Left hindlimb (tissue), 1 donor: ENCODE results near the gene TATDN2.

Experiments used
- DNase-seq: peaks from one replicate; pipeline ENCODE4 v3.0.0-alpha.2; 2018

The TATDN2 gene, protein sequence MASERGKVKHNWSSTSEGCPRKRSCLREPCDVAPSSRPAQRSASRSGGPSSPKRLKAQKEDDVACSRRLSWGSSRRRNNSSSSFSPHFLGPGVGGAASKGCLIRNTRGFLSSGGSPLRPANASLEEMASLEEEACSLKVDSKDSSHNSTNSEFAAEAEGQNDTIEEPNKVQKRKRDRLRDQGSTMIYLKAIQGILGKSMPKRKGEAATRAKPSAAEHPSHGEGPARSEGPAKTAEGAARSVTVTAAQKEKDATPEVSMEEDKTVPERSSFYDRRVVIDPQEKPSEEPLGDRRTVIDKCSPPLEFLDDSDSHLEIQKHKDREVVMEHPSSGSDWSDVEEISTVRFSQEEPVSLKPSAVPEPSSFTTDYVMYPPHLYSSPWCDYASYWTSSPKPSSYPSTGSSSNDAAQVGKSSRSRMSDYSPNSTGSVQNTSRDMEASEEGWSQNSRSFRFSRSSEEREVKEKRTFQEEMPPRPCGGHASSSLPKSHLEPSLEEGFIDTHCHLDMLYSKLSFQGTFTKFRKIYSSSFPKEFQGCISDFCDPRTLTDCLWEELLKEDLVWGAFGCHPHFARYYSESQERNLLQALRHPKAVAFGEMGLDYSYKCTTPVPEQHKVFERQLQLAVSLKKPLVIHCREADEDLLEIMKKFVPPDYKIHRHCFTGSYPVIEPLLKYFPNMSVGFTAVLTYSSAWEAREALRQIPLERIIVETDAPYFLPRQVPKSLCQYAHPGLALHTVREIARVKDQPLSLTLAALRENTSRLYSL

DNA sequence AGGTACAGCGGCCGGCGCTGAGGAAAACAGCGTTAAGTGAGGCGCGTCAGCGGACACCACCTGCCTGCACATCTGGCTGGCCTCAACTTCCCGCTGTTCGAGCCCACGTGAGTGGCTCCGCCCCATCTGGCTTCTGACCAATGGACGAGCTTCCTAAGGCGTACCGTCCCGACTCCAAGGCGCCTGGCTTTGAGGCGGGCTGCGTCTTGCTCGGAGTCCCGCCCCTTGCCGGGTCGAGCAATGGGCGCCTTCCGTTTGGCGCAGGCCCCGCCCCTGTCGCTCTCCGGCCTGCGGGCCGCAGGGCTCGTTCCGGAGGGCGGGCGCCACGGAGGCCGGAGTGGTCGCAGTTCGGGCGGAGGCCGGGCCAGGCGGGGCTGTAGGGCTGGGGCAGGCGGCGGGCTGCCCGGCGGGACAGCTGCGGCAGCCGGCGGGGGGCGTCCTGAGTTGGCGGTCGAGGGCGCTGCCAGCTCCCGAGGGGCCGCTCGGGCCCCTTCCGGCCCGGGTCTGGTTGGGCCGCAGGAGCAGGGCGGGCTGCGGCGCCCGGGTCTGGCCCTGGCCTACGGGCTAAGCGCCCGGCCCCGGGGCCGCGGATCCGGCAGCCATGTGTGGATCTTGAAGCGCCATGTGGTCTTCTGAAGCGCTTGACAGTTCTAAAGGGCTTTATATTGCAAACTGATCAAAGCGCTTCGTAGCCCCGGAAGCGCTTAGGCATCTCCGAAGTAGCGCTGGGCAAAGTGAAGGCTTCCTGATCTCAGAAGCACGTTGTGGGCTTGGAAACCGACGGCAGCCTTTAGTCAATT lies at the start of gene TATDN2:
Gene TATDN2, plus strand, starts transcription at position 276 of the 800 bp plus-strand sequence. CDS start 742 bp downstream, outside the sequence.
- peak; percentile 95 for DNase-seq

DNA sequence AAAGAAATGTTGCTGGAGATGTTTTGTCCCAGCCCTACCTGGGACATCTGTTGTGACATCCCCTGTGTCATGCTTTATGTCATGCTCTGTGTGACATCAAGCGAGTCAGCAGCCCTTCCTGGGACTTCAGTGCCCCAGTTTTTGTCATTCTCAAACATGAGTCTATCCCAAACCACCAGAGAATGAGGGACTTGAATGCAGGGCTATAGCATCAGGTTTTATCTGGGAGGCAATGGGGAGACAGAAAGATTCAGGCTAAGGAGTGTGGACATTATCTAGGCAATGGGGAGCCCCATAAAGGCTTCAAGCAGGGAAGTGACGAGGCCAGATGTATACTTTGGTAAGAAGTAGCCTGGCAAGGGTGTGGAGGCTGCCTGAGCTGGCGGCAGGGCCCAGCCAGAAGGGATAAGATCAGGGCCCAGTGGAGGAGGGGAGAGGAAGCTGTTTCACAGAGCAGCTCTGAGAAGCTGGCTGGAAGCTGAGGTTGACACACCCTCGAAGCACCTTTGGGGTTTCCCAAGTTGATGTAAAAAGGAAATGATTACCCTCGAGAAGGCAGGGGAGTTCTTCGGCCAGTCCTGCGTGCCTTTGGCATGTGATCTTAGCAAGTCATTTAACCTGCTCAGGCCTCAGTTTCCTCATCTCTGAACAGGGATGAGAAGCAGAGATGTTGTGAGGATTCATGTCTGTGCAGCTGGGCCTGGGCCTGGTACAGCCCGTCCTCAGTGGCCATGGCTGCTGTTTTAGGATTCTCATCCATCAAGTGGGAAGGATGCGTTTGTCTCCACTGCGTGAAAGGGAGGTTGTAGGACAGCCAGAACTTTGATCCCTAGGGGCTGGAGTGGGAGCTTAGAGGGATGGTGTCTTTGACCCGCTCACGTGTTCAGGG lies 49.3 kb upstream of the TATDN2 start:
- DNase-seq, result no peak

DNA sequence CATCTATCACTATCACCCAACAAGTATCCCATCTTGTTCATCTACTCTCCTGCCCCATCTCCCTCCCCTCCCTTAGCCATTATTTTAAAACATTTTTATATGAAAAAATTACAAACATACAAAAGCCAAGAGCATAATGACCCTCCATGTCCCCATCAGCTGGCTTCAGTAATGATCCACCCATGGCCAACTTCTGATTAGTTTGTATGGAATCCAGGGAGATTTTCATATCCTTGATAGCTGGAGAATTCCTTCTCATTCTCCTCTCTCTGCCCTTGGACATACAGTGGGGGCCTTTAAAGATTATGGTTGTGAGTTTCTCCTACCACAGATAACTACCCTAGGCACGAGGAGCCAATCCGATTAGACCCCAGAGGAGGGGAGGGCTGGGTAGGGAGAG lies 43.3 kb upstream of the TATDN2 start:
- DNase-seq, result no peak

DNA sequence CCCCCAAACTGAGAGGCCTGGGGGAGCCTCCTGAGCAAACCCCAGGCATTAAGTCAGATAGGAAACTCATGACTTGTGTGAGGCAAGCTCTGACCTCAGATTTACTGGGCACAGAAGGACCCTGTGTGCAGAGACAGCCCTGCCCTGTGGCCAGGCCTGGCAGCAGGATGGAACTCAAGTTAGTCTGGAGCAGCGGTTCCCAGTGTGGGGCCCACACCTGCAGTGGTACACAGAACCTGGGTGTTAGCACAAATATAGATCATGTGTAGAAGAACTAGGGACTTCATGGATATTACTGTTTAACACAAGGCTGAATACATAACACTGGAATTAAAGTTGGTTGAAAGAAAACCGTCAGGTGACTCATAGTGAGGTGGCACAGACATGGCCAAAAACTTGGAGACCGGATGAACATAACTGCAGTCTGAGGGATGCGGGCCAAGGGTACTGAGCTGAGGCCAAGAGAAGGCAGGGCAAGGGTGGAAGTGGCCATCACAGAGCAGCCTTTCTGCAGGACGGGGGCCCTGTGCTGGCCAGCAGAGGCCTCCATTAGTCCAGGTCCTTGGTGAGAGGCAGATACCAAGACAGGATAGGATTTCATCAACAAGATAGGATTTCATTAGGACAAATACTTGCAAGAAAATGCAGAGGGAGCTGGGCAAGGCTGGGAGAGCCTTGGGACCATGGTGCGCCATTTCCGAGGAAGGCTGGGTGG lies 42.7 kb upstream of the TATDN2 start:
- peak; percentile 44 for DNase-seq

DNA sequence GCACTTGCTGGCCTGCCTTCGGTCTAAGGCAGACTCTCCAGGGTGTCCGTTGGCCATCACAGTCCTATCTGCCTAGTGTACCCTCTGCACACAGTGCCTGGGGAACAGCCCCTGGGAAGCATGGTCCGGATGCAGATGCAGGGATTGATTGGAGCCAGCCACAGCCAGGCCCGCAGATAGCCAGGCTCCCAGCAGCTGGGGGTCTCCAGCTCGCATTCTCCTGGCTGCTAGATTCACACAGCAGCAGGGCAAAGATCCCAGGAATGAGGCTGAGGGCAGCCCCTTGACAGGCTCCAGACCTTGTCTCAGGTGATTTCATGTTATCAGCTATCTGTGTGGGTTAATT lies 42.1 kb upstream of the TATDN2 start:
- no peak for DNase-seq

DNA sequence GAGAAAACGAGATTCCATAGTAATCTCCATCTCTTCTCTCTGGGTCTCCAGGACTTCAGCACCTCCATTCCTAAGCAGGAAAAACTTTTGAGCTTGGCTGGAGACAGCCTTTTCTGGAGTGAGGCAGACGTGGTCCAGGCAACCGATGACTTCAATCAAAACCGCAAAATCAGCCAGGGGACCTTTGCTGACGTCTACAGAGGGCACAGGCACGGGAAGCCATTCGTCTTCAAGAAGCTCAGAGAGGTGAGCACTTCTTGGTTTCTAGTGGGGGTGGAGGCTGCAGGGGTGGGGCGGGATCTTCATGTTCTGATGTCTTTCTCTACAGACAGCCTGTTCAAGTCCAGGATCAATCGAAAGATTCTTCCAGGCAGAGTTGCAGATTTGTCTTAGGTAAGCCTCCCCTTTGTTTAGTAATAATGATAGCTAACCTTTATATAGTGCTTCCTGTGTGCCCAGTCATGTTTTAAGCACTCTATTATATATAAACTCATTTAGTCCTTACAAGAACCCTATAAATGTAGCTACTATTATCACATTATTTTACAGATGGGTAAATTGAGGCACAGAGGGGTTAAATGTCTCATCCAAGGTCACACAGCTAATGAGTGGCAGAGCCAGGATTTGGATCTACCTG lies 35.0 kb upstream of the TATDN2 start:
- DNase-seq, result no peak

DNA sequence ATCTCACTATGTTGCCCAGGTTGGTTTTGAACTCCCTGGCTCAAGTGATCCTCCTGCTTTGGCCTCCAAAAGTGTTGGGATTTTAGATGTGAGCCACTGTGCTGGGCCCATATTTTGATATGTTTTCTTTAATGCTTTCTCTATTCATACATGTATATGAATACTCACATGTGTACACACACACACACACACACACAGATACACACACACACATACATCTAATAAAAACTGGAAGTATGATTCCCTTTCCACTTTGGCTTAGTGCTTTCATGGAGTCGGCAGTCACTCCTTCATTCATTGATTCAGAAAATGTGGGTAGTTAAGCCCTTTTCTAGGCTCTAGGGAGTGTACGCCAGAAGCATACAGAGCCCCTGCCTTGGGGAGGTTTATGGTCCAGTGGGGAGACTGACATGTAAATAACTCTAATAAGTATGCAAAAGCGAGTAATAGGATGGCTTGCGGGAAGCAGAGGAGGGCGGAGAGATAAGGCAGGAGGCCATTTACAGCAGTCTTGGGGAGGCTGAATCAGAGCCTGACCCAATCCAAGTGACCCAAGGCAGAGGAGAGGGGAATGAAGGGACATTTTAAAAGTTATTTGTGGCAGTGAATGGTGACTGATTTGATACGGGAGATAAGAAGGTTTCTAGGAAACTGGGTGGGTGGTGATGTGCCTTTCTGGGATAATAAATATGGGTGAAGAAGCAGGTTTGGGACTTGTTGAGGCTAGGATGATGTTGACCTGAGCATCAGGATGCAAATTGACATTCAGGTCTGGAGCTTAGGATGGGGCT lies 32.5 kb upstream of the TATDN2 start:
- no peak for DNase-seq

DNA sequence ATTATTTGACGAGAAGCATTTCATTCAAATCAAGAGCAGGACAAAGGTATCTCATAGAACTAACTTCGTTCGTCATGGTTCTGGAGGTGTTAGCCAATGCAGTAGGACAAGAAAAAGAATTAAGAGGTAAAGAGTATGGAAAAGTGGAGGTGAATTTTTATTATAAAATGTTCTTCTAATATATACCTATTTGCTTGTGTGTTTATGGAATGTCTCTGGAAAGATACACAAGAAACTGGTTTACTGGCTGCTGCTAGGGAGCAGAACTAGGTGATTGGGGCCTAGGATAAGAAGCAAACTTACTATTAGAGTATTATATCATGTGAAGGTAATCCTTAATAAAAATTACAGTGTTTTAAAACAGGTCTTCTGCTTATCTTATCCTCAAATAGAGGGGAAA lies 30.9 kb upstream of the TATDN2 start:
- no peak for DNase-seq

DNA sequence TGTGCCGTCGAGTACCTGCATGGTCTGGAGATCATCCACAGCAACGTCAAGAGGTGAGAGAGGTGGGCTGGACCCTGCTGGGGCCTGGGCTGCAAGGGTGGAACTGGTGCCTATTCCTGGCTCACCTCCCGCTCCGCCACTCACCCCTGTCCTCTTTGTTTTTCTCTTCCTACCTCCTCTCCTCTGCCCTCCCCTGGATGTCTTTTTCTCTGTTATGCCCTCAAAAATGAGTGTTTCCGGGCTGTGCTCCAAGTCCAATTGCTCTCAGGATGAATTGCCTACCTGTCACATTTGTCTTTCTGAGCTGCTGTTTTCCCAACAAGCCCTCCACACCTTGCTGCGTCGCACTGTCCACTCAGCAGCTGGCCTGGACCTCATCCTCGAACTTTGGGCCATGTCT lies 28.5 kb upstream of the TATDN2 start:
- no peak for DNase-seq

DNA sequence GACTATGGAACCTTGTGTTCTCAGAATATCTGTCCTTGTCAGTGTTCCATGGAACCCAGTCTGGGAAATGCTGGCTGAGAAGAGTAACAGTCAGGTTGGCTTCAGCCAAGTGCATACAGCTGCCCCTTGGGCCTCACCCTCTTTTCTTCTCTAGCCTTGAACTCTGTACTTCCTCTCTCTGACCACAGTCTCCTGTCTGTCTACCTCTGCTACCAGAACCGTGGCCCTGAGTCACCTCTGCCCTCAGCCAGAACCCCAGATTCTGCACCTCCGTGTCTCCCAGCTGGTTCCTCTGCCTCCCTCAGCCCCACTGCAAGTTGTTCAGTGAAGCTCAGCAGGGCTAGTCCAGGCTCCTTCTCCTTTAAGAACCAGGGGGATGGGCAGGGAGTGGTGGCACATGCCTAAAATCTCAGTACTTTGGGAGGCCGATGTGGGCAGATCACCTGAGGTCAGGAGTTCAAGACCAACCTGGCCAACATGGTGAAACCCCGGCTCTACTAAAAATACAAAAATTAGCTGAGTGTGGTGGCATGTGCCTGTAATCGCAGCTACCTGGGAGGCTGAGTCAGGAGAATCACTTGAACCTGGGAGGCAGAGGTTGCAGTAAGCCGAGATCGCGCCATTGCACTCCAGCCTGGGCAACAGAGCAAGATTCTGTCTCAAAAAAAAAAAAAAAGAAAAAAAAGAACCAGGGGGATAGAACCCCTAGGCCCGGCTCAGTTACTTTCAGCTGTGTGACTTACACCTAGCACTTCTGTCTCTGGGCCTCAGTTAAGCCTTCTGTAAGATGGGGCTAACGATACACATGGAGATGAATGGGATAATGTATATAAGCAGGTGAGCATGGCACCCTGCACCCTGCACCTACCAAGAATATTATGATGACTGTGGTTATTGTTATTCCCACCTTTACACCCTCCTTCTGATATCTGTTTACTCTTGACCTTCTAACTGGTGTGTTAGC lies 24.3 kb upstream of the TATDN2 start:
- no peak for DNase-seq

DNA sequence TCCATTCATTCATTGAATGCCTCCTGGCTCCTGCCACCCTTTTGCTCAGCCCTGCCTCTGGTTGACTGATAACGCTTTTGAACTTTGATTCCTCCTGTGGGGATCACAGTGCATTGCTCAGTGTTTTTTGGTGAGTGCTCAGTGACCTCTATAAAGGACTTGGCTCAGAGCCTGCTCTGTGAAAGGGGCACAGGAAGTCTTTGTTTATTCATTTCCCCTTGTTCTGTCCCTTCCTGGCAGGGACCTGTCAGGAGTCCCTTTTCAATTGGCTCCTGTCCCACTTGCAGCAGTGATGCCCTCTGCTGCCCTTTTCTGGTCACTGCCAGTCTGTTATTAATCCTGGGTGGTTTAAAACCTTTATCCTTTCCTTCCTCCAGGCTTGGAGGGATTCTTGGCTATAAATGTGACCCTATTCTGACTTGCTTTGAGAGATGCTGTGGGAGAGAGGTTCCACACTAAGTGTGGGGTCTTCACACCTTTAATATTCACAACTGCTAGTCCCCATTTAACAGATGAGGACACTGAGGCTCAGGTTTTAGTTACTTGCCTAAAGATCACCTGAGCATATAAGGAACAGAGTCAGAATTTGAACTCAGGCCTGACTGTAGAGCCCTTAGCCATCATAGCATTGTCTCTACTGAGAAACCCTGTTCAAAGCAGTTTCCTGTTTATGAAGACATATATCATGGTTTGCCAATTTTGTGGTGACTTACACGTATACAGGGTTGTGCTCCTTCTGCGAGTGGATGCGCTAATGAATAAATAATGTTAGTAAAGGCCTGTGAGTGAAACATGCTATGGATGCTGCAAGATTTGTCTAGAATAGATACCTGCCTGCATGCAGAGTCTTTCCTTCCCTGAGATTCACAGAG lies 23.2 kb upstream of the TATDN2 start:
- DNase-seq, result peak; percentile 66

DNA sequence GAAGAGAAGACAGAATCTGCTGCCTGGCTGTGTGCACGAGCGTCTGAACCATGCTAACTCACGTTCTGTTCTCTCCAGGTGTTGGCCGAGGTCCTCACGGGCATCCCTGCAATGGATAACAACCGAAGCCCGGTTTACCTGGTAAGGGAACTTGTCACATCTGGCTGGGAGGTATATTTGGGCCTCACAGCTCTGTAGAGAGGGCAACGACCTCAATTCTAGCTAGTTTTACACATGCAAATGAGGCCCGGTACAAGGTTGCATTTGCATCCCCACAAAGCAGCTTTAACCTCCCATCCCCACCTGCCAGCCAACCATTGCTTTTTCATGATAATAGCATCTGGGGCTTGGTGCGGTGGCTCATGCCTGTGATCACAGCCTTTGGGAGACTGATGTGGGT lies 22.0 kb upstream of the TATDN2 start:
- DNase-seq, result no peak

DNA sequence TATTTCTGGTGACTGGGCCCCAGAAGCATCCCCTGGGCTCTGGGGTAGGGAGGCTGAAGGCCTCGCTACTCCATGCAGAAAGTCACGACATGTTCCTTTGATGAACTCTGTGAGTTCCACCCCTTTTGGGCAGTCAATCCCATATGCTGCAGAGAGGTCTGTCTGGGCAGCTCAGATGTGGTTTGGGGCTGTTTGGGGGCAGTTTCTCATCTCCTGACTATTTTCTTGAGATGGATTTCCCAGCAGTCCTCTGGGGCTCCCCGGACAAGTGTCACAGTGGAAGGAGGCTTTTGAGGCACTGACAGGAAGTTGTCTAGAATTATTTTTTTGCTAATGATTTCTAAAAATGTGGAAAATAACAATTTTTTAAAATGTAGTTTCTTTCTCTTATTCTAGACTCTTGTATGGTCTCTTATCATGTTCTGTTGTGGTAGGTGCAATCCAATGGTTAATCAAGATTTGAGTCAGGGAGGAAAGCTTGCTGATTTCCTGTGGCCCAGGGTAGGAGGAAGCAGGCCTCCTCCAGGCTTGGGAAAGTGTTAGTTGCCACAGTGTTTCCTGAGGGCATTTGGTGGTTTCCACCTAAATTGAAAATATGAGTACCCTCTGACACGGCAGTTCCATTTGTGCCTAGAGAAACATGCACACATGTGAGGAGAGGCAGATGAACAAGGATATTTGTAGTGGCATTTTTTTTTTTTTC lies 19.9 kb upstream of the TATDN2 start:
- DNase-seq, result no peak

DNA sequence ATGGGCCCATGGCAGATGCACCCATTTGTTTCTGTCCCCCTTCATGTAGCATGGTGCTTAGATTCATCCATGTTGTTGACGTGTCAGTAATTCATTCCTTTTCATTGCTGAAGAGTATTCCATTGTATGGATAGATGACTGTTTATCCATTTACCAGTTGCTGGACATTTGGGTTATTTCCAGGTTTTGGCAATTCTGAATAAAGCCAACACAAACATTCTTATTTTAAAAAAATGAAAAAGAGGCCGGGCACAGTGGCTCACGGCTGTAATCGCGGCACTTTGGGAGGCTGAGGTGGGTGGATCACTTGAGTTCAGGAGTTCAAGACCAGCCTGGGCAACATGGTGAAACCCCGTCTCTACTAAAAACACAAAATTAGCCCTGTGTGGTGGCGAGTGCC lies 18.7 kb upstream of the TATDN2 start:
- no peak for DNase-seq

DNA sequence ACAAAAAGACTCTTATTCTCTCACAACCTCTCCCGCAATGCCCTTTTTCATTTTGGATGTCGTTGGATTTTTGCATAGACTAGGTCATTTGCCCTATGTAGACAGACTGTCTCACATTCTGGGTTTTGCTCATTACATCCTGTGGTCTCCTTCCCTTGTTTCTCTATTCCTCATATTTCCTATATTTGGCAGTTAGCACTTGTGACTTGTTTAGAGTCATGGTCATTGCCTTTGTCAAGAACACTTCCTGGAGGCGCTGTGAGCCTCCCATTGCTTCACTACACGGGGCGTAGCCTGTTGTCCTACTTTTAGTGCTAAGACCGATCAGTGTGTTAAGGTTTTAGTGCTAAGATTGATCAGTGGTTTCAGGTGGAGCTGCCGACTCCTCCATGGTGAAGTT lies 16.1 kb upstream of the TATDN2 start:
- no peak for DNase-seq

DNA sequence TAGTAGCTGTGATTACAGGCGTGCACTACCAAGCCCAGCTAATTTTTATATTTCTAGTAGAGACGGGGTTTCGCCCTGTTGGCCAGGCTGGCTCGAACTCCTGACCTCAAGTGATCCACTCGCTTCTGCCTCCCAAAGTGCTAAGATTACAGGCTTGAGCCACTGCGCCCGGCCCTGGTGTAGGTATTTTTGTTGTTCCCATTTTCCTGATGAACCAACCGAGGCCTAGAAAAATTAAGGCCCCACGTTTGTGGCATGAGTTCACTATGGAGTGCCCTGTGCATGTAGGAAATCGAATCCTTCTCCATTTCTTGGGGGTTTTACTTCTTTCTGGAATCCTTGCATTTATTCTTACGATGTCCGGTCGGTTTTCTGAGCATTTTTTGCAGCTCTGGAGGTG lies 14.3 kb upstream of the TATDN2 start:
- DNase-seq, result no peak

DNA sequence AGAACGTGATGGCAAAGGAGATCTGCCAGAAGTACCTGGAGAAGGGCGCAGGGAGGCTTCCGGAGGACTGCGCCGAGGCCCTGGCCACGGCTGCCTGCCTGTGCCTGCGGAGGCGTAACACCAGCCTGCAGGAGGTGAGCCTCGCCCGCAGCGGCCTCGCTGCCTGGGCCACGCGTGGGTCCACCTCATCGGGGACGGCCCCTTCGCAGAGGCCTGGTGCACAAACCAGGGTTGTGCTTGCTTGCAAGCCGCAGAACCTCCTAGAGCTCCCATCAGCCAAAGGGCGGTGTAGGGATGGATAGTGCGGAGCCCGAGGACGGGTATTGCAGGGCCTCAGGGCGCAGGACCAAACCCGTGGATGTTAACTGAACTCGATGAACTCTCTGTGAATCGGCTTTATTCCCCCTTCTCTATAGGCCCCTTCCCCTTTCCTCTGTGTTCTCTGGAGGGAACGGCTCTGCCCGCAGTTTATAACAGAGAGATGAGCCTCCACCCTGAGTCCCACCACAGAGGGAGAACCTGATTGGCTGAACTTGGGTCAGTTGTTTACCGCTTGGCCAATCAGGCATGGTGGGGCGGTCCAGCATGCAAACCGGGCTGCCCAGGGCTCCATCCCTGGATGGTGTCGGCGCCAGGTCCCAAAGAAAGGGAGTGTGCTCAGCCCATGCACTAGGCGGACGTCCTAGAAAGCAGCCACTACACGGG lies 13.6 kb upstream of the TATDN2 start:
- no peak for DNase-seq
